GM12891 (cell line): ENCODE results near the gene STAT2.
A peak's percentile ranks its signal among the peaks of the same experiment; 100 is the strongest.

ENCODE experiments used
- DNase-seq: peaks from one replicate; pipeline ENCODE4 v3.0.0; 2011; ENCODE audit warnings: low spot score; ENCODE audit not compliant: insufficient read length
- FAIRE-seq: peaks from 2 replicates; lab custom pipeline; 2011; peaks lifted over from hg19 to GRCh38; lab: Jason Lieb, UNC
- PAX5 ChIP-seq: IDR thresholded peaks from 2 replicates; pipeline ENCODE4 v1.6.1; 2011; ENCODE audit warnings: low read length, moderate library complexity, mild to moderate bottlenecking; ENCODE audit not compliant: insufficient read depth, severe bottlenecking
- POLR2A ChIP-seq: IDR thresholded peaks from 2 replicates; pipeline ENCODE4 v1.6.1; 2011; ENCODE audit warnings: low read depth, low read length, control low read depth
- POLR2AphosphoS5 ChIP-seq: IDR thresholded peaks from 2 replicates; pipeline ENCODE4 v1.6.1; 2011; ENCODE audit warnings: low read depth, low read length, control low read depth
- POU2F2 ChIP-seq: IDR thresholded peaks from 2 replicates; pipeline ENCODE4 v1.6.1; 2011; ENCODE audit warnings: low read depth, mild to moderate bottlenecking, control low read depth, low read length, moderate library complexity
- SPI1 ChIP-seq: IDR thresholded peaks from 2 replicates; pipeline ENCODE4 v1.6.1; 2011; ENCODE audit warnings: low read depth, low read length, control low read depth
- TAF1 ChIP-seq: IDR thresholded peaks from 2 replicates; pipeline ENCODE4 v1.6.1; 2011; ENCODE audit warnings: low read depth, low read length, control low read depth

Gene STAT2

GRCh38 chr12:56304276-56304675 is 55.6 kb downstream of the STAT2 start:
- no peak for FAIRE-seq
- TF ChIP-seq POLR2A = no peak
- no peak for TF ChIP-seq TAF1
- no peak for TF ChIP-seq POLR2AphosphoS5
- TF ChIP-seq POU2F2 = no peak
- no peak for TF ChIP-seq SPI1
- DNase-seq = no peak

GRCh38 chr12:56300644-56301464 is 59.1 kb downstream of the STAT2 start:
- TF ChIP-seq TAF1 (no peak), PAX5 (no peak), POLR2AphosphoS5 (no peak), SPI1 (no peak), POU2F2 (no peak), POLR2A (no peak)
- DNase-seq (no peak), FAIRE-seq (no peak)

- peak; percentile 81 for TF ChIP-seq TAF1
- no peak for TF ChIP-seq POU2F2
- TF ChIP-seq POLR2A = peak; percentile 48; the same call in 1 of the 2 replicates
- TF ChIP-seq POLR2AphosphoS5 = peak; percentile 74
- peak; percentile 19 for TF ChIP-seq PAX5
- TF ChIP-seq SPI1 = no peak
- DNase-seq = peak; percentile 85
- FAIRE-seq = peak; percentile 85
These were observed 59.9 kb downstream of the STAT2 start, which contains the start of gene CS for GRCh38 chr12:56299853-56300643. Gene CS (minus strand): TSS chr12:56300330. CDS start chr12:56300201, 129 bp downstream.

- no peak for DNase-seq
- FAIRE-seq = peak; percentile 56
- no peak for TF ChIP-seq SPI1
- TF ChIP-seq POLR2A = no peak
- no peak for TF ChIP-seq POLR2AphosphoS5
- TF ChIP-seq TAF1 = no peak
- TF ChIP-seq PAX5 = no peak
- TF ChIP-seq POU2F2 = no peak
These were observed 60.5 kb downstream of the STAT2 start for GRCh38 chr12:56299308-56299852.

GRCh38 chr12:56298828-56299227 is 61.1 kb downstream of the STAT2 start:
- DNase-seq (no peak), FAIRE-seq (no peak)
- TF ChIP-seq POU2F2 = no peak
- no peak for TF ChIP-seq PAX5

- FAIRE-seq = no peak
- no peak for TF ChIP-seq TAF1
- DNase-seq = no peak
These were observed 62.5 kb downstream of the STAT2 start for GRCh38 chr12:56297400-56297799.

- DNase-seq (no peak), FAIRE-seq (no peak)
- peak; percentile 66 for TF ChIP-seq PAX5
- TF ChIP-seq POLR2A = no peak
These were observed 63.6 kb downstream of the STAT2 start for GRCh38 chr12:56296295-56296694.

GRCh38 chr12:56293795-56294194 is 66.1 kb downstream of the STAT2 start:
- TF ChIP-seq SPI1 (no peak), PAX5 (no peak), POLR2A (no peak), POU2F2 (no peak)
- DNase-seq (no peak), FAIRE-seq (no peak)
